ENCODE data around the gene FARP1.

DNA sequence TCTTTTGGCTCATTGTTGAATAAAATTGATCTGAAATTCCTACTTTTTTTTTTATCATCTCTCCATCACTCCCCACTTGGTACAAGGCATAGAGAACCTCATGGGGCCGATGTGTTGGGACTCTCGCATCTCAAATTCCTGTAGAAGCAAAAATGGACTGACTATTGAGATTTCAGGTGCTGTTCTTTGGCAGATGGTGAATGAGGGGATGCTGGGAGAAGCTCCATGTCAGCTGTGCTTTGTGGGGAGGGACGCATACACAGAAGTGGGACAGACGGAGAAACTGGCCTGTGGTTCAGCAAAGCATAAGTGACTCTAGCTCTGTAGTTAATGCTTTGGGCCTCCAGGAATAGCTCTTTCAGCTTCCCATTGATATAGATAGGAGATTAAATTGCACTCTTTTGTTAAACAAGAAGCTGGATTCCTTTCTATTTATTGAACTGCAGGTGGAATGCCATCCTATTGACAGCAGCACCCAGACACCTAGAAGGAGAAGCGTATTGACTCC is 228.7 kb downstream of the FARP1 start:
- TF ChIP-seq U2AF1 (optimal IDR thresholded peaks at IDR 0.05; ENCODE audit: low read depth, low read length), result no peak
- TF ChIP-seq, protein P1, sequence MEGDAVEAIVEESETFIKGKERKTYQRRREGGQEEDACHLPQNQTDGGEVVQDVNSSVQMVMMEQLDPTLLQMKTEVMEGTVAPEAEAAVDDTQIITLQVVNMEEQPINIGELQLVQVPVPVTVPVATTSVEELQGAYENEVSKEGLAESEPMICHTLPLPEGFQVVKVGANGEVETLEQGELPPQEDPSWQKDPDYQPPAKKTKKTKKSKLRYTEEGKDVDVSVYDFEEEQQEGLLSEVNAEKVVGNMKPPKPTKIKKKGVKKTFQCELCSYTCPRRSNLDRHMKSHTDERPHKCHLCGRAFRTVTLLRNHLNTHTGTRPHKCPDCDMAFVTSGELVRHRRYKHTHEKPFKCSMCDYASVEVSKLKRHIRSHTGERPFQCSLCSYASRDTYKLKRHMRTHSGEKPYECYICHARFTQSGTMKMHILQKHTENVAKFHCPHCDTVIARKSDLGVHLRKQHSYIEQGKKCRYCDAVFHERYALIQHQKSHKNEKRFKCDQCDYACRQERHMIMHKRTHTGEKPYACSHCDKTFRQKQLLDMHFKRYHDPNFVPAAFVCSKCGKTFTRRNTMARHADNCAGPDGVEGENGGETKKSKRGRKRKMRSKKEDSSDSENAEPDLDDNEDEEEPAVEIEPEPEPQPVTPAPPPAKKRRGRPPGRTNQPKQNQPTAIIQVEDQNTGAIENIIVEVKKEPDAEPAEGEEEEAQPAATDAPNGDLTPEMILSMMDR (CRISPR knock-in tag; IDR thresholded peaks at IDR 0.05), result no peak

Measured in HepG2 (cell line).